Neural crest cell (in vitro differentiated cells): Measurements from ENCODE around the gene LENG8. TPM values are rescaled to one million over a fixed set of nuclear protein-coding genes. Genes with fewer than 3 reads are reported as not detected.
"Not testable (repeated sequence)": the region's sequence is repeated elsewhere in the genome, so short reads cannot be mapped to it uniquely, and the experiment has no call there.

Experiments used
- DNase-seq: peaks from one replicate; pipeline ENCODE4 v3.0.0; 2021; ENCODE audit warnings: low read depth, mixed read lengths, low spot score
- H3K27ac Mint-ChIP-seq: one replicate; pipeline ENCODE4 v1.8.0; 2021; ENCODE audit warnings: mild to moderate bottlenecking, mixed read lengths; ENCODE audit not compliant: unreplicated experiment
- H3K27me3 Mint-ChIP-seq: 2 replicates; pipeline ENCODE4 v1.8.0; 2021; ENCODE audit warnings: low read depth, mild to moderate bottlenecking, mixed read lengths
- H3K36me3 Mint-ChIP-seq: 2 replicates; pipeline ENCODE4 v1.8.0; 2021; ENCODE audit warnings: low read depth, mild to moderate bottlenecking, mixed read lengths
- H3K4me1 Mint-ChIP-seq: 2 replicates; pipeline ENCODE4 v1.8.0; 2021; ENCODE audit warnings: mixed read lengths
- H3K4me3 Mint-ChIP-seq: one replicate; pipeline ENCODE4 v1.8.0; 2021; ENCODE audit warnings: mild to moderate bottlenecking, mixed read lengths
- H3K9me3 Mint-ChIP-seq: 2 replicates; pipeline ENCODE4 v1.8.0; 2021; ENCODE audit warnings: mixed read lengths
- CTCF ChIP-seq: fragments of 200-600 bp; sonication (generic); conservative IDR thresholded peaks from 2 replicates; pipeline ENCODE4 v1.5.0; 2021; ENCODE audit warnings: antibody characterized with exemption, mild to moderate bottlenecking
- total RNA-seq: library from RNA; stranded (reverse); gene quantifications from 2 replicates; pipeline ENCODE4 v1.2.1, GENCODE V29; 2021

LENG8 gene
- total RNA-seq, 1 donor from 2014 or later = 161 TPM

DNA sequence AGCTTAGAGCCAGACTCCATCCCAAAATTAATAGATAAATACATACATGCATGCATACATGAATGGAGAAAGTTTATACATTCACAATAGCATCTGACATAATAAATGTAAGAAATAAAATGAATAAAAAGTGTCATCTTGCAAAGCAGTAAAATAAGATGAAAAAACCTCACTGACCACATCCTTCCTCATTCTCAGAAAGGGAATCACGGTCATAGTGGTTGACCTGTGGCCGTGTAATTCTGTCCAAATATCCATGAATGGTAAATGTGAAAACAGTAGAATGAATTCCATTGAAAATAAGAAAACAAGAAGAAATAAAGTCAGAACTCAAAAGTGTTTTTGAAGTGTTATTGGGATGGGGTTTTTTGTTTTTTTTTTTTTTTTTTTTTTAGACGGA, 33.9 kb downstream of the LENG8 start:
- H3K36me3 Mint-ChIP-seq = no peaks in the 10 kb centered on the region
- no peaks in the 10 kb centered on the region for H3K9me3 Mint-ChIP-seq
- H3K4me1 Mint-ChIP-seq = peaks cover 4% of the 10 kb centered on the region
- no peak overlapping the region for H3K27ac Mint-ChIP-seq
- H3K4me3 Mint-ChIP-seq = no peak overlapping the region
- DNase-seq = no peak
- TF ChIP-seq CTCF = no peak
- peaks cover 51% of the 10 kb centered on the region for H3K27me3 Mint-ChIP-seq

DNA sequence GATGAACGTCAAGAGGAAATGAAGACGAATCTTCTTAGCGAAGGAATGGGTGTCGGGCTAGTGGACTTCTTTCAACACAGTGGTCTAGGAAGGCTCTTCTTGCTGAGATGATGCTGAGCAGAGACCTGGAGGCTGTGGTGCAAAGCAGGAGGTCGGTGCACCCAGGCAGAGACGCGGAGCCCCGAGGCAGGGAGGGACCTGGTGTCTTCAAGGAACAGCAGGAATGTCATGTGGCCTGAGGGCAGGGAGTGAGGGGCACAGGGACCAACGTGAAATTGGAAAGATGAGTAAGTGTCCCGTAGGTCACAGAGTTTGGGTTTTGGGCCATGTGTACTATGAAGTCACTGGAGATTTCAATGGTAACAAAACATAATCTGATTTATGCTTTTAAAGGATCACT, 35.5 kb downstream of the LENG8 start:
- no peak for DNase-seq
- Mint-ChIP-seq H3K36me3 (no peaks in the 10 kb centered on the region), H3K27me3 (peaks cover 52% of the 10 kb centered on the region), H3K4me3 (no peak overlapping the region), H3K9me3 (no peaks in the 10 kb centered on the region), H3K27ac (no peak overlapping the region), H3K4me1 (no peaks in the 10 kb centered on the region)
- TF ChIP-seq CTCF = no peak

DNA sequence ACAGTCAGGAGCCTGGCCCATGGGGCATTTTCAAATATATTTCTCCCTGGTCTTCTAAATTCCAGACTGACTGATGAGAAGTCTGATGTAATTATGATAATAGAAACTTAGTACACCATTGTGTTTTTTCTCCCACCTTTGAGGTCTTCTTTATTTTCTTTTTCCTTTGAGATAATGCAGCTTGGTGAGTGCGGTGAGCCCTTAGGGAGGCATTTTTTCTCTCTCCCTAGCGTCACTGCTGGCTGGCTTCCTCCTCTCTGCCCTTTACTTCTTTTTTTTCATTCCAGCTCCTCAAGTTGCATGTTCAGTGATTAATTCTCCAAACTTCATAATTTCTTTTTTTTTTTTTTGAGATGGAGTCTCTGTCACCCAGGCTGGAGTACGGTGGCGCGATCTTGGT, 36.9 kb downstream of the LENG8 start:
- H3K4me3 Mint-ChIP-seq = no peak overlapping the region
- H3K9me3 Mint-ChIP-seq = no peaks in the 10 kb centered on the region
- no peak for DNase-seq
- H3K36me3 Mint-ChIP-seq = no peaks in the 10 kb centered on the region
- peaks cover 60% of the 10 kb centered on the region for H3K27me3 Mint-ChIP-seq
- TF ChIP-seq CTCF = no peak
- no peaks in the 10 kb centered on the region for H3K4me1 Mint-ChIP-seq
- H3K27ac Mint-ChIP-seq = no peak overlapping the region

- no peak overlapping the region for H3K4me3 Mint-ChIP-seq
- H3K36me3 Mint-ChIP-seq = no peaks in the 10 kb centered on the region
- no peak overlapping the region for H3K27ac Mint-ChIP-seq
- peaks cover 56% of the 10 kb centered on the region for H3K27me3 Mint-ChIP-seq
- H3K4me1 Mint-ChIP-seq = no peaks in the 10 kb centered on the region
- TF ChIP-seq CTCF = no peak
- no peaks in the 10 kb centered on the region for H3K9me3 Mint-ChIP-seq
- DNase-seq = no peak
These were observed 40.3 kb downstream of the LENG8 start for GRCh38 chr19:54489341-54489740.

DNA sequence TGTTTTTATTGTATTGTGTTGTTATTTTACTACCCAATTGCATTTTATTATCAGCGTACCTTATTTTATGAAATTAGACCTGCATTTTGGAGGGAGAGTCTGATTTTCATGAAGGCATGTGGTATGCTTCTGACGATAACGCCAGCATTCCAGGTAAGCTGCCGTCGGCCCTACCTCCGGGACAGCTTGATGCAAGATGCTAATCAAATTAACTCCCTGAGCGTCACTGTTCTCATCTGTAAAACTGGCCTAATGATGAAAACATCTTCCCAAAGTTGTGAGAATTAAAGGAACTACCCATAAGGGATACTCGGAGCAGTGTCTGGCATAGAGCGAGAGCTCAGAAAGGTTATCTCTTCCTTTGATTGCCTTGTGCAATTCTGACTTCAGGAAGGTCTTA, 40.8 kb downstream of the LENG8 start:
- Mint-ChIP-seq H3K4me3 (no peak overlapping the region), H3K27me3 (peaks cover 51% of the 10 kb centered on the region), H3K4me1 (no peaks in the 10 kb centered on the region), H3K36me3 (no peaks in the 10 kb centered on the region), H3K9me3 (no peaks in the 10 kb centered on the region), H3K27ac (no peak overlapping the region)
- no peak for DNase-seq
- TF ChIP-seq CTCF = no peak

DNA sequence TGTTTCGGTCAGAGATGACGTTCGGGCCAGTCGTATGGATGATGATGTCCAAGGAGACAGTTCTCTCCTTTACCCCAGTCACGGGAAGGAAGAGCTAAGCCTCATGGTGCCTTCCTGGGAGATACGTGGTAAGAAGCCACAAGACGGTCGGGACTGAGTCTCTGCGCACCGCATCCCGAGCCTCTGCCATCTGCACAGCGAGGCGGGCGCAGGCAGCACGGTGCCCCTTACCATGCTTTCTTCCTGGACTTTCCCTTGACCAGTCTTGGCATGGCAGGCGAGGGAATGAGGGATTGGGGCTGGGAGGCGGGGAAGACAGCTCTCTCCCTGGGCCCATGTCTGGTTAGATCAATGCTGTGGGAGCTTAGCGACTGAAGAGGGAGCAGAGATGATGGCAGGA, 43.6 kb downstream of the LENG8 start:
- H3K27ac Mint-ChIP-seq = no peak overlapping the region
- H3K27me3 Mint-ChIP-seq = peaks cover 39% of the 10 kb centered on the region
- H3K36me3 Mint-ChIP-seq = no peaks in the 10 kb centered on the region
- H3K4me1 Mint-ChIP-seq = no peaks in the 10 kb centered on the region
- no peak overlapping the region for H3K4me3 Mint-ChIP-seq
- no peak for TF ChIP-seq CTCF
- H3K9me3 Mint-ChIP-seq = peaks cover 3% of the 10 kb centered on the region
- no peak for DNase-seq

DNA sequence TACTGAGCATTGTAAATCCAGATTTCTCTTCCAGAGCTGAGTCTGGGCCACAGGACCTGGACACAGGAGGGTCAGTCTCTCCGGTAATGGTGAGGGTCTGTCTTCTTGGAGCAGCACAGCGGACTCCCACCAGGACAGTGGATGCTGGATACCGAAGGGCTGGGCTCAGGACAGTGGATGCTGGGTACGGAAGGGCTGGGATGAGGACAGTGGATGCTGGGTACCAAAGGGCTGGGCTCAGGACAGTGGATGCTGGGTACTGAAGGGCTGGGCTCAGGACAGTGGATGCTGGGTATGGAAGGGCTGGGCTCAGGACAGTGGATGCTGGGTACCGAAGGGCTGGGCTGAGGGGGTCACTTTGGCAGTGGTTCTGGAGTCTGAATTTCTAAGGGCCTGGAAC, 44.1 kb downstream of the LENG8 start:
- H3K36me3 Mint-ChIP-seq, H3K9me3 Mint-ChIP-seq, H3K4me3 Mint-ChIP-seq, H3K27ac Mint-ChIP-seq, H3K4me1 Mint-ChIP-seq, DNase-seq: not testable (repeated sequence)
- H3K27me3 Mint-ChIP-seq = peaks cover 41% of the 10 kb centered on the region
